ENCODE measurements around the gene TMEM38B.

TMEM38B gene

GRCh38 chr9:105694190-105694847 is at the start of gene TMEM38B:
Gene TMEM38B, plus strand, starts transcription at chr9:105694541. Its CDS starts 120 bp downstream, at chr9:105694661.
- DNase-seq (ENCODE audit: low read depth in 1 of 2, low spot score in 1 of 2), result peak; percentile 64 to 76

- DNase-seq (ENCODE audit: low read depth in 1 of 2, low spot score in 1 of 2), result no peak
Observed at GRCh38 chr9:105646879-105647594, 47.3 kb upstream of the TMEM38B start.

- no peak for DNase-seq (ENCODE audit: low read depth in 1 of 2, low spot score in 1 of 2)
Observed at GRCh38 chr9:105647595-105648349, 46.6 kb upstream of the TMEM38B start.

GRCh38 chr9:105651806-105652205 is 42.5 kb upstream of the TMEM38B start:
- DNase-seq (ENCODE audit: low read depth in 1 of 2, low spot score in 1 of 2), result no peak

GRCh38 chr9:105656131-105656921 is 38.0 kb upstream of the TMEM38B start:
- peak in 1 of 2 donors; percentile 3 for DNase-seq (ENCODE audit: low read depth in 1 of 2, low spot score in 1 of 2)

- no peak for DNase-seq (ENCODE audit: low read depth in 1 of 2, low spot score in 1 of 2)
Observed at GRCh38 chr9:105658351-105658750, 36.0 kb upstream of the TMEM38B start.

- no peak for DNase-seq (ENCODE audit: low read depth in 1 of 2, low spot score in 1 of 2)
Observed at GRCh38 chr9:105661011-105661410, 33.3 kb upstream of the TMEM38B start.

GRCh38 chr9:105662184-105663104 is 31.9 kb upstream of the TMEM38B start, which contains the start of gene TAL2:
Gene TAL2, plus strand, starts transcription at chr9:105662457. Its CDS starts 40 bp downstream, at chr9:105662497.
- DNase-seq (ENCODE audit: low read depth in 1 of 2, low spot score in 1 of 2), result no peak

- DNase-seq (ENCODE audit: low read depth in 1 of 2, low spot score in 1 of 2), result no peak
Observed at GRCh38 chr9:105663914-105664313, 30.4 kb upstream of the TMEM38B start.

GRCh38 chr9:105667867-105668266 is 26.5 kb upstream of the TMEM38B start:
- no peak for DNase-seq (ENCODE audit: low read depth in 1 of 2, low spot score in 1 of 2)

GRCh38 chr9:105670315-105670714 is 24.0 kb upstream of the TMEM38B start:
- DNase-seq (ENCODE audit: low read depth in 1 of 2, low spot score in 1 of 2), result no peak

GRCh38 chr9:105670775-105671174 is 23.6 kb upstream of the TMEM38B start:
- DNase-seq (ENCODE audit: low read depth in 1 of 2, low spot score in 1 of 2), result no peak

- no peak for DNase-seq (ENCODE audit: low read depth in 1 of 2, low spot score in 1 of 2)
Observed at GRCh38 chr9:105672711-105673234, 21.6 kb upstream of the TMEM38B start.

- no peak for DNase-seq (ENCODE audit: low read depth in 1 of 2, low spot score in 1 of 2)
Observed at GRCh38 chr9:105673850-105674387, 20.4 kb upstream of the TMEM38B start.

- DNase-seq (ENCODE audit: low read depth in 1 of 2, low spot score in 1 of 2), result no peak
Observed at GRCh38 chr9:105676351-105676923, 17.9 kb upstream of the TMEM38B start.

GRCh38 chr9:105678163-105678562 is 16.2 kb upstream of the TMEM38B start:
- DNase-seq (ENCODE audit: low read depth in 1 of 2, low spot score in 1 of 2), result no peak

- no peak for DNase-seq (ENCODE audit: low read depth in 1 of 2, low spot score in 1 of 2)
Observed at GRCh38 chr9:105678781-105679180, 15.6 kb upstream of the TMEM38B start.

- DNase-seq (ENCODE audit: low read depth in 1 of 2, low spot score in 1 of 2), result no peak
Observed at GRCh38 chr9:105679257-105680022, 14.9 kb upstream of the TMEM38B start.
